Measurements from ENCODE around the gene SYT5. TPM values are rescaled to one million over a fixed set of nuclear protein-coding genes. Genes with fewer than 3 reads are reported as not detected.

SYT5 gene
- total and polyA plus RNA-seq, 2 of the 8 experiments (the other 6 are each of a cell fraction or from before 2014, with no cell fraction given): 0.35 to 0.67 TPM

DNA sequence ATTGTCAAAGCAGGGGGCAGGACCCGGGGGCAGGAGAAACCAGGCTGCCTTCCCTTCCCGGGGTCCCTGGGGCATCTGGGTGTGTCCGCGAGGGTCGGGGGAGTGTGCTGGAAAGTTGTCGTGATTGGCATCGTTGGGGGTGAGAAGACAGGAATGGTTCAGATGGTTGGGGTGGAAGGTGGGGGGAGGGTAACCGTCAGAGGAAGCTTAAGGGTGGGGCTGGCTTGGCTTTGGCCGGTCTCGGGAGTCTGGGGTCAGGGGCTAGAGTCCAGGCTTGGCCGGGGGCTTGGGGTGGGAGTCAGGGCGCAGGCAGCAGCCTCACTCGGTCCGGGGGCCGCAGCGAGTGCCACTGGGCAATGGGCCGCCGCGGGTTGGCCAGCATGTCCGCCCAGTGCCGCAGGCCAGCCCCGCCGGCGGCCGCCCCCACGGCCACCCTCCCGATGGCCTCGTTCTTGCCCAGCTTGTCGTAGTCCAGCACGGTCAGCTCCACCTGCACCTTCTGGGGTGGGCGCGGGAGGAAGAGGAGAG, 6.8 kb downstream of the SYT5 start:
- TF ChIP-seq KDM4A (IDR thresholded peaks at IDR 0.05; ENCODE audit: low read depth, low read length, severe bottlenecking) (peak; percentile 88), CEBPB (IDR thresholded peaks at IDR 0.05; ENCODE audit: low read depth, low read length) (no peak), SIN3A (conservative IDR thresholded peaks at IDR 0.05 in 1 of 2, IDR thresholded peaks at IDR 0.05 in 1 of 2; ENCODE audit: low read depth in 1 of 2, low read length in 2 of 2) (0 out of 4 replicates have a peak, but pooled peaks of 1 of the 2 experiments have one; percentile 32)
- ChIA-PET POLR2A (ENCODE audit: partially characterized antibody) (interaction anchor here (1.0 to 1.6 kb wide), 3 partner anchors 9 to 33 kb away, joined by 3 to 4 read pairs (median 3); no protein-coding TSS in a partner anchor), CTCF (ENCODE audit: partially characterized antibody) (interaction anchor here (0.7 to 3.2 kb wide), 6 partner anchors 7 to 992 kb away, joined by 3 to 28 read pairs (median 4); partner anchors contain the start of genes DNAAF3 and TNNI3)
- Histone ChIP-seq H3K4me2 (ENCODE audit: insufficient read depth in 1 of 2, low read depth in 2 of 2, low read length in 2 of 2) (peak overlapping the region; percentile 87 to 97), H3K79me2 (ENCODE audit: control insufficient read depth in 1 of 2, insufficient read depth in 2 of 2, low read length in 2 of 2) (no peaks in the 10 kb centered on the region), H3K4me3 (ENCODE audit: extremely low read depth in 1 of 4, insufficient read depth in 2 of 4, low read depth in 3 of 4, low read length in 4 of 4) (peak overlapping the region; percentile 60 to 77 (median 73)), H2BK5ac (ENCODE audit: low read depth, low read length) (no peak overlapping the region), H2AFZ (ENCODE audit: low read length) (peak overlapping the region; percentile 5; the same call in 1 of the 2 replicates), H3K36me3 (ENCODE audit: control insufficient read depth in 2 of 4, insufficient read depth in 4 of 4, low read length in 3 of 4) (no peaks in the 10 kb centered on the region), H2BK12ac (ENCODE audit: low read depth, low read length) (peak overlapping the region; percentile 60; the same call in 1 of the 2 replicates), H3K23ac (ENCODE audit: insufficient read length) (no peak overlapping the region), H4K91ac (replicated peaks; ENCODE audit: insufficient read length, low read length) (no peak overlapping the region), H3K14ac (ENCODE audit: insufficient read length) (no peak overlapping the region), H3K23me2 (ENCODE audit: low read depth, low read length) (peaks cover 13% of the 10 kb centered on the region; the same call in 1 of the 2 replicates), H4K20me1 (replicated peaks in 1 of 2; ENCODE audit: control insufficient read depth in 1 of 2, insufficient read depth in 2 of 2, low read length in 2 of 2) (no peaks in the 10 kb centered on the region), H2AK5ac (ENCODE audit: low read depth, low read length) (no peak overlapping the region), H3K79me1 (ENCODE audit: low read depth, low read length) (no peaks in the 10 kb centered on the region), H3K4me1 (replicated peaks in 1 of 4; ENCODE audit: control insufficient read depth in 3 of 4, insufficient read depth in 4 of 4, low read length in 3 of 4) (peaks cover 5 to 21% (median 14%) of the 10 kb centered on the region in 4 experiments), H4K8ac (ENCODE audit: extremely low read depth, insufficient read depth, low read length) (no peak overlapping the region; the same call in 1 of the 2 replicates), H3K56ac (replicated peaks; ENCODE audit: insufficient read length, low read depth, low read length) (no peak overlapping the region), H3K27me3 (replicated peaks in 1 of 4; ENCODE audit: control insufficient read depth in 3 of 4, extremely low read depth in 1 of 4, insufficient read depth in 3 of 4, low read length in 3 of 4) (peaks cover 2 to 51% (median 28%) of the 10 kb centered on the region in 4 experiments; a peak in 6 of 7 replicates), H3K9me3 (ENCODE audit: insufficient read depth in 2 of 2, low read depth in 1 of 2, low read length in 1 of 2) (no peaks in the 10 kb centered on the region), H3K9ac (replicated peaks in 1 of 4; ENCODE audit: extremely low read depth in 1 of 4, low read depth in 3 of 4, low read length in 3 of 4) (no peak overlapping the region; a peak in 1 of 7 replicates), H2BK120ac (replicated peaks; ENCODE audit: low read depth, low read length) (no peak overlapping the region), H4K5ac (ENCODE audit: insufficient read length, low read depth, low read length) (no peak overlapping the region), H3K18ac (ENCODE audit: extremely low read depth, low read length) (peak overlapping the region; percentile 48; the same call in 1 of the 2 replicates), H3K4ac (replicated peaks; ENCODE audit: insufficient read length, low read depth, low read length) (no peak overlapping the region), H2BK15ac (ENCODE audit: low read length) (peak overlapping the region; percentile 72; the same call in 1 of the 2 replicates), H3K27ac (ENCODE audit: low read depth, low read length) (no peak overlapping the region), H2BK20ac (ENCODE audit: low read length) (no peak overlapping the region)
- no peak for DNase-seq (ENCODE audit: low read depth in 1 of 2, low spot score in 2 of 2)
- WGBS, 2 experiments (ENCODE audit: extremely low coverage in 1 of 2, insufficient coverage in 1 of 2, insufficient read length in 1 of 2, insufficient replicate concordance in 2 of 2, low coverage in 1 of 2, low lambda C conversion rate in 2 of 2, missing lambda C conversion rate in 1 of 2): 1% methylated on average over 14 of the region's 32 CpGs; no CpG with 5 or more reads in 1 of the 2 experiments
- no peak for FAIRE-seq

All from H1 (cell line).